IMR-90 (cell line): ENCODE data around the gene ST3GAL3. TPM values are rescaled to one million over a fixed set of nuclear protein-coding genes. Genes with fewer than 3 reads are reported as not detected.

Experiments used
- ATAC-seq: fragments of 200-7000 bp; cut with Tn5 transposase; 2 replicates; pipeline ENCODE4 v1.9.1; 2020; ENCODE audit warnings: low read depth, mild to moderate bottlenecking, moderate library complexity
- BruUV-seq: library from RNA; stranded (reverse); fragments of 400-500 nt; replicated peaks from 2 replicates; lab custom pipeline; 2021; lab: Mats Ljungman, UMichigan
- CTCF ChIA-PET: fragments of 300-600 bp; formaldehyde crosslinking; extraction: SDS; loops from one replicate; lab custom pipeline; 2021; ENCODE audit warnings: antibody characterized with exemption; lab: Yijun Ruan, JAX
- POLR2A ChIA-PET: fragments of 300-600 bp; sonication (Branson Sonifier 250); formaldehyde crosslinking; loops from one replicate; lab custom pipeline; 2022; ENCODE audit warnings: antibody characterized with exemption; ENCODE audit not compliant: unreplicated experiment; lab: Charles Lee
- DNase-seq: peaks from one replicate; pipeline ENCODE4 v3.0.0; 2013
- H2AFZ ChIP-seq: replicated peaks from 2 replicates; pipeline ENCODE3; 2013; ENCODE audit warnings: low read length, mild to moderate bottlenecking; ENCODE audit not compliant: poor library complexity
- H2AK5ac ChIP-seq: 2 replicates; pipeline ENCODE4 v1.6.1; 2013; ENCODE audit warnings: low read depth, low read length, inconsistent platforms
- H2AK9ac ChIP-seq: replicated peaks from 2 replicates; pipeline ENCODE3; 2013; ENCODE audit warnings: mild to moderate bottlenecking, low read depth, low read length, moderate library complexity; ENCODE audit not compliant: poor library complexity
- H2BK120ac ChIP-seq: 2 replicates; pipeline ENCODE4 v1.6.1; 2013; ENCODE audit warnings: low read depth, low read length, inconsistent platforms
- H2BK15ac ChIP-seq: 3 replicates; pipeline ENCODE4 v1.6.1; 2013; ENCODE audit warnings: low read depth, low read length, inconsistent platforms
- H2BK20ac ChIP-seq: 2 replicates; pipeline ENCODE4 v1.6.1; 2013; ENCODE audit warnings: low read depth, mild to moderate bottlenecking, inconsistent platforms, low read length, moderate library complexity
- H2BK5ac ChIP-seq: 2 replicates; pipeline ENCODE4 v1.6.1; 2013; ENCODE audit warnings: mild to moderate bottlenecking, low read depth, low read length, inconsistent platforms; ENCODE audit not compliant: poor library complexity, severe bottlenecking
- H3K14ac ChIP-seq: replicated peaks from 2 replicates; pipeline ENCODE4 v1.6.1; 2013; ENCODE audit warnings: low read depth, low read length, inconsistent platforms
- H3K18ac ChIP-seq: 2 replicates; pipeline ENCODE4 v1.6.1; 2013; ENCODE audit warnings: low read depth, low read length, control low read depth
- H3K23ac ChIP-seq: 2 replicates; pipeline ENCODE4 v1.6.1; 2013; ENCODE audit warnings: low read depth, low read length, inconsistent platforms
- H3K27ac ChIP-seq: 2 replicates; pipeline ENCODE4 v1.5.1; 2013; ENCODE audit warnings: mild to moderate bottlenecking, control low read depth, low read length; ENCODE audit not compliant: insufficient read depth
- H3K27me3 ChIP-seq: 2 replicates; pipeline ENCODE4 v1.6.1; 2013; ENCODE audit warnings: low read length; ENCODE audit not compliant: control insufficient read depth, insufficient read depth
- H3K36me3 ChIP-seq: 2 replicates; pipeline ENCODE4 v1.6.1; 2013; ENCODE audit warnings: low read length, mixed read lengths; ENCODE audit not compliant: control insufficient read depth, insufficient read depth
- H3K4ac ChIP-seq: 2 replicates; pipeline ENCODE4 v1.6.1; 2013; ENCODE audit warnings: low read depth, low read length, inconsistent platforms
- H3K4me1 ChIP-seq: 2 replicates; pipeline ENCODE4 v1.6.1; 2013; ENCODE audit warnings: low read length, mixed read lengths; ENCODE audit not compliant: control insufficient read depth, insufficient read depth
- H3K4me2 ChIP-seq: 2 replicates; pipeline ENCODE4 v1.6.1; 2013; ENCODE audit warnings: low read depth, mild to moderate bottlenecking, control low read depth, low read length, moderate library complexity
- H3K4me3 ChIP-seq: 2 replicates; pipeline ENCODE4 v1.5.1; 2013; ENCODE audit warnings: low read depth, mild to moderate bottlenecking, control low read depth, low read length, moderate library complexity; ENCODE audit not compliant: insufficient read depth
- H3K56ac ChIP-seq: 2 replicates; pipeline ENCODE4 v1.6.1; 2013; ENCODE audit warnings: low read length, inconsistent platforms; ENCODE audit not compliant: insufficient read depth; ENCODE audit errors: extremely low read depth
- H3K79me1 ChIP-seq, 2 experiments: 2 replicates each; pipeline ENCODE4 v1.6.1; 2013; ENCODE audit warnings: low read length in 2 of 2, inconsistent platforms in 1 of 2, low read depth in 1 of 2
- H3K9ac ChIP-seq: 2 replicates; pipeline ENCODE4 v1.6.1; 2013; ENCODE audit warnings: low read depth, low read length, control low read depth
- H3K9me1 ChIP-seq: 2 replicates; pipeline ENCODE4 v1.6.1; 2013; ENCODE audit warnings: low read length, inconsistent platforms; ENCODE audit not compliant: insufficient read depth
- H3K9me3 ChIP-seq: 2 replicates; pipeline ENCODE4 v1.6.1; 2013; ENCODE audit warnings: low read length; ENCODE audit not compliant: control insufficient read depth, insufficient read depth
- H4K20me1 ChIP-seq: 2 replicates; pipeline ENCODE4 v1.6.1; 2013; ENCODE audit warnings: low read length, inconsistent platforms; ENCODE audit not compliant: insufficient read depth
- H4K5ac ChIP-seq: 2 replicates; pipeline ENCODE4 v1.6.1; 2013; ENCODE audit warnings: mild to moderate bottlenecking, low read depth, low read length, control low read depth
- H4K8ac ChIP-seq, 2 experiments: 2 replicates each; pipeline ENCODE4 v1.6.1; 2013; ENCODE audit warnings: low read depth in 2 of 2, low read length in 2 of 2, control low read depth in 1 of 2, inconsistent platforms in 1 of 2
- H4K91ac ChIP-seq: 2 replicates; pipeline ENCODE4 v1.6.1; 2013; ENCODE audit warnings: low read depth, low read length, inconsistent platforms; ENCODE audit not compliant: insufficient read depth
- BHLHE40 ChIP-seq: fragments of 150-350 bp; IDR thresholded peaks from 2 replicates; pipeline ENCODE4 v1.6.1; 2016; ENCODE audit warnings: mild to moderate bottlenecking, low read depth, low read length
- CEBPB ChIP-seq: IDR thresholded peaks from 2 replicates; pipeline ENCODE4 v1.6.1; 2012; ENCODE audit warnings: low read depth, low read length, improper control_type of control experiment
- CHD1 ChIP-seq: IDR thresholded peaks from 2 replicates; pipeline ENCODE4 v1.6.1; 2012; ENCODE audit warnings: low read depth, low read length, improper control_type of control experiment
- FOS ChIP-seq: fragments of 150-350 bp; IDR thresholded peaks from 2 replicates; pipeline ENCODE4 v1.6.1; 2016; ENCODE audit warnings: low read depth, low read length
- MAFK ChIP-seq: IDR thresholded peaks from 2 replicates; pipeline ENCODE4 v1.6.1; 2012; ENCODE audit warnings: low read depth, low read length, improper control_type of control experiment
- MAZ ChIP-seq: IDR thresholded peaks from 2 replicates; pipeline ENCODE4 v1.6.1; 2012; ENCODE audit warnings: low read depth, mild to moderate bottlenecking, low read length, improper control_type of control experiment, moderate library complexity, borderline replicate concordance
- MXI1 ChIP-seq: IDR thresholded peaks from 2 replicates; pipeline ENCODE4 v1.6.1; 2012; ENCODE audit warnings: low read depth, mild to moderate bottlenecking, low read length, moderate library complexity, borderline replicate concordance
- NFE2L2 ChIP-seq: fragments of 150-350 bp; IDR thresholded peaks from 2 replicates; pipeline ENCODE4 v1.6.1; 2016; ENCODE audit warnings: low read depth, mild to moderate bottlenecking, low read length
- POLR2A ChIP-seq: IDR thresholded peaks from 2 replicates; pipeline ENCODE4 v1.6.1; 2012; ENCODE audit warnings: mild to moderate bottlenecking, low read depth, low read length
- RAD21 ChIP-seq: IDR thresholded peaks from 2 replicates; pipeline ENCODE4 v1.6.1; 2012; ENCODE audit warnings: low read length, improper control_type of control experiment
- RCOR1 ChIP-seq: IDR thresholded peaks from 2 replicates; pipeline ENCODE4 v1.6.1; 2012; ENCODE audit warnings: mild to moderate bottlenecking, low read length, improper control_type of control experiment; ENCODE audit not compliant: insufficient replicate concordance
- RFX5 ChIP-seq: IDR thresholded peaks from 2 replicates; pipeline ENCODE4 v1.8.0; 2012; ENCODE audit warnings: low read depth, mild to moderate bottlenecking, low read length, moderate library complexity
- SMC3 ChIP-seq: fragments of 150-350 bp; IDR thresholded peaks from 2 replicates; pipeline ENCODE4 v1.6.1; 2016; ENCODE audit warnings: low read depth, mild to moderate bottlenecking, antibody characterized with exemption, low read length, moderate library complexity
- whole genome bisulfite sequencing, 2 experiments: methylation state at CpG; one replicate each; pipeline versions ENCODE4 v1.1.5 to v1.1.7; 2013; ENCODE audit warnings: missing lambda C conversion rate in 2 of 2; ENCODE audit not compliant: insufficient read length in 1 of 2; ENCODE audit errors: extremely low coverage in 2 of 2; 5-methylcytosine and 5-hydroxymethylcytosine counted together
- dilution Hi-C: fragments of 300-500 bp; cut with HindIII; formaldehyde crosslinking; loops from one replicate; pipeline ENCODE4 v1.14.3; 2018; ENCODE audit warnings: low sequenced_read_pairs; ENCODE audit not compliant: unreplicated experiment
- in situ Hi-C: fragments of 300-500 bp; cut with MboI; formaldehyde crosslinking; loops from 3 replicates; pipeline ENCODE4 v1.14.3; 2019; ENCODE audit warnings: low sequenced_read_pairs, inconsistent platforms, mixed read lengths
- intact Hi-C: fragments of 100-400 bp; cut with micrococcal nuclease; formaldehyde crosslinking; loops from 2 replicates; pipeline ENCODE4 v1.10.0; 2022
- polyA plus RNA-seq, 3 experiments: library from polyadenylated mRNA; depleted of rRNA; stranded (reverse); fragments of >200 nt; gene quantifications; 2 replicates each; pipeline ENCODE4 v1.2.3, GENCODE V29; 2012; ENCODE audit warnings: low replicate concordance in 1 of 3
- total RNA-seq: library from RNA; depleted of rRNA; stranded (reverse); fragments of >200 nt; gene quantifications from 2 replicates; pipeline ENCODE4 v1.2.3, GENCODE V29; 2012
- TF ChIP-seq, protein P1 (sequence below): fragments of 150-350 bp; IDR thresholded peaks from 2 replicates; pipeline ENCODE4 v1.6.1; 2016; ENCODE audit warnings: low read depth, mild to moderate bottlenecking, low read length, moderate library complexity, borderline replicate concordance
- TF ChIP-seq, protein P2 (sequence below): fragments of 150-350 bp; IDR thresholded peaks from 2 replicates; pipeline ENCODE4 v1.6.1; 2017; ENCODE audit warnings: mild to moderate bottlenecking, antibody characterized with exemption, low read length, low read depth
- TF ChIP-seq, protein P3 (sequence below): conservative IDR thresholded peaks from 2 replicates; pipeline ENCODE4 v1.5.1; 2012; ENCODE audit warnings: mild to moderate bottlenecking, low read depth, low read length, improper control_type of control experiment

ST3GAL3 gene
- total and polyA plus RNA-seq, 2 of the 4 experiments (the other 2 are of a cell fraction): 12.0 to 14.8 TPM

DNA sequence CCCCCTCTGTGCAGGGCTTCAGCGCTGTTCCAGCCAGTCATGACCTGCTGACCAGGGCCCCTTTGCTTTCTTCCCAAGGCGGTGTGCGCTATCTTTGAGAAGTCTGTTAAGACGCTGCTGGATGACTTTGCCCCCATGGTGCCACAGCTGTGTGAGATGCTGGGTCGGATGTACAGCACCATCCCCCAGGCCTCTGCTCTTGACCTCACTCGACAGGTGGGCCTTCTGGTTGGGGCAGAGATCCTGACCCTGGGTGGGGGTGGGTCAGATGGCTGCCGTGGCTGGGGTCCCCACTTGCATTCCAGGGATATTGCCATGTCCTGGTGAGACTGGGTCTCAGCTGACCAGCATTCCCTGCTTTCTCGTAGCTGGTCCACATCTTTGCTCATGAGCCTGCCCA is 253.5 kb downstream of the ST3GAL3 start:
- H2AK9ac ChIP-seq: no peak overlapping the region
- no peak overlapping the region for H3K23ac ChIP-seq
- intact Hi-C loops (no loop called here), dilution Hi-C loops (no loop called here), in situ Hi-C loops (loop anchor here (25.0 kb wide), 1 partner anchor 423 kb away; the partner anchor contains the start of gene PTPRF)
- H2BK20ac ChIP-seq: no peak overlapping the region
- ChIA-PET CTCF (no interaction called here), POLR2A (no interaction called here)
- H3K9me1 ChIP-seq: peaks cover 19% of the 10 kb centered on the region
- H3K36me3 ChIP-seq: peaks cover 49% of the 10 kb centered on the region
- no peak overlapping the region for H2BK15ac ChIP-seq
- TF ChIP-seq, protein P1, sequence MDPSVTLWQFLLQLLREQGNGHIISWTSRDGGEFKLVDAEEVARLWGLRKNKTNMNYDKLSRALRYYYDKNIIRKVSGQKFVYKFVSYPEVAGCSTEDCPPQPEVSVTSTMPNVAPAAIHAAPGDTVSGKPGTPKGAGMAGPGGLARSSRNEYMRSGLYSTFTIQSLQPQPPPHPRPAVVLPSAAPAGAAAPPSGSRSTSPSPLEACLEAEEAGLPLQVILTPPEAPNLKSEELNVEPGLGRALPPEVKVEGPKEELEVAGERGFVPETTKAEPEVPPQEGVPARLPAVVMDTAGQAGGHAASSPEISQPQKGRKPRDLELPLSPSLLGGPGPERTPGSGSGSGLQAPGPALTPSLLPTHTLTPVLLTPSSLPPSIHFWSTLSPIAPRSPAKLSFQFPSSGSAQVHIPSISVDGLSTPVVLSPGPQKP: no peak
- TF ChIP-seq POLR2A (no peak), CEBPB (no peak), RFX5 (no peak), BHLHE40 (no peak), CHD1 (no peak), MAZ (no peak), RAD21 (no peak), MAFK (no peak), SMC3 (no peak), NFE2L2 (no peak), MXI1 (no peak), RCOR1 (no peak), FOS (no peak)
- TF ChIP-seq, protein P2, sequence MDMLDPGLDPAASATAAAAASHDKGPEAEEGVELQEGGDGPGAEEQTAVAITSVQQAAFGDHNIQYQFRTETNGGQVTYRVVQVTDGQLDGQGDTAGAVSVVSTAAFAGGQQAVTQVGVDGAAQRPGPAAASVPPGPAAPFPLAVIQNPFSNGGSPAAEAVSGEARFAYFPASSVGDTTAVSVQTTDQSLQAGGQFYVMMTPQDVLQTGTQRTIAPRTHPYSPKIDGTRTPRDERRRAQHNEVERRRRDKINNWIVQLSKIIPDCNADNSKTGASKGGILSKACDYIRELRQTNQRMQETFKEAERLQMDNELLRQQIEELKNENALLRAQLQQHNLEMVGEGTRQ: no peak
- TF ChIP-seq, protein P3, sequence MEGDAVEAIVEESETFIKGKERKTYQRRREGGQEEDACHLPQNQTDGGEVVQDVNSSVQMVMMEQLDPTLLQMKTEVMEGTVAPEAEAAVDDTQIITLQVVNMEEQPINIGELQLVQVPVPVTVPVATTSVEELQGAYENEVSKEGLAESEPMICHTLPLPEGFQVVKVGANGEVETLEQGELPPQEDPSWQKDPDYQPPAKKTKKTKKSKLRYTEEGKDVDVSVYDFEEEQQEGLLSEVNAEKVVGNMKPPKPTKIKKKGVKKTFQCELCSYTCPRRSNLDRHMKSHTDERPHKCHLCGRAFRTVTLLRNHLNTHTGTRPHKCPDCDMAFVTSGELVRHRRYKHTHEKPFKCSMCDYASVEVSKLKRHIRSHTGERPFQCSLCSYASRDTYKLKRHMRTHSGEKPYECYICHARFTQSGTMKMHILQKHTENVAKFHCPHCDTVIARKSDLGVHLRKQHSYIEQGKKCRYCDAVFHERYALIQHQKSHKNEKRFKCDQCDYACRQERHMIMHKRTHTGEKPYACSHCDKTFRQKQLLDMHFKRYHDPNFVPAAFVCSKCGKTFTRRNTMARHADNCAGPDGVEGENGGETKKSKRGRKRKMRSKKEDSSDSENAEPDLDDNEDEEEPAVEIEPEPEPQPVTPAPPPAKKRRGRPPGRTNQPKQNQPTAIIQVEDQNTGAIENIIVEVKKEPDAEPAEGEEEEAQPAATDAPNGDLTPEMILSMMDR: no peak
- H3K56ac ChIP-seq: no peak overlapping the region
- no peak overlapping the region for H4K5ac ChIP-seq
- H2BK5ac ChIP-seq: no peak overlapping the region
- BruUV-seq: no TSS peak
- no peak for ATAC-seq
- no peak overlapping the region for H4K8ac ChIP-seq
- WGBS, 2 experiments: 98% methylated on average over 5 of the region's 8 CpGs; no CpG with 5 or more reads in 1 of the 2 experiments
- no peak overlapping the region for H3K4me3 ChIP-seq
- H2AK5ac ChIP-seq: no peak overlapping the region
- no peaks in the 10 kb centered on the region for H3K9me3 ChIP-seq
- no peak overlapping the region for H3K4me2 ChIP-seq
- H3K4ac ChIP-seq: no peak overlapping the region
- H2AFZ ChIP-seq: no peak overlapping the region
- no peak for DNase-seq
- no peak overlapping the region for H3K9ac ChIP-seq
- no peaks in the 10 kb centered on the region for H3K4me1 ChIP-seq
- H3K27ac ChIP-seq: no peak overlapping the region
- no peak overlapping the region for H3K14ac ChIP-seq
- H4K91ac ChIP-seq: no peak overlapping the region
- H3K27me3 ChIP-seq: no peaks in the 10 kb centered on the region
- H2BK120ac ChIP-seq: no peak overlapping the region
- H4K20me1 ChIP-seq: peaks cover 7% of the 10 kb centered on the region; the same call in 1 of the 2 replicates
- 0 out of 4 replicates have a peak, but pooled peaks cover 0 to 3% of the 10 kb centered on the region in 2 experiments for H3K79me1 ChIP-seq
- H3K18ac ChIP-seq: no peak overlapping the region
